MM.1S (cell line): ENCODE results near the gene MINDY4.

ENCODE experiments used
- DNase-seq: peaks from one replicate; pipeline ENCODE4 v3.0.0-alpha.2; 2015
- H2AFZ ChIP-seq: fragments of 300-600 bp; sonication (generic); 2 replicates; pipeline ENCODE4 v1.6.0; 2016; ENCODE audit warnings: antibody characterized with exemption, low read length
- H3F3A ChIP-seq: fragments of 300-600 bp; sonication (generic); 2 replicates; pipeline ENCODE4 v1.6.1; 2016; ENCODE audit warnings: mild to moderate bottlenecking, antibody characterized with exemption, low read length, moderate library complexity, mixed read lengths; ENCODE audit not compliant: insufficient read depth
- H3K27ac ChIP-seq: fragments of 300-600 bp; sonication (generic); 2 replicates; pipeline ENCODE4 v1.5.1; 2016; ENCODE audit warnings: mild to moderate bottlenecking, low read length
- H3K27me3 ChIP-seq: fragments of 300-600 bp; sonication (generic); replicated peaks from 2 replicates; pipeline ENCODE4 v1.6.0; 2016; ENCODE audit warnings: low read length; ENCODE audit not compliant: insufficient read depth
- H3K36me3 ChIP-seq: fragments of 300-600 bp; sonication (generic); replicated peaks from 2 replicates; pipeline ENCODE4 v1.6.1; 2016; ENCODE audit warnings: mild to moderate bottlenecking, low read length, mixed read lengths; ENCODE audit not compliant: insufficient read depth
- H3K4me1 ChIP-seq: fragments of 300-600 bp; sonication (generic); 2 replicates; pipeline ENCODE4 v1.6.1; 2016; ENCODE audit warnings: low read length, mixed read lengths
- H3K4me2 ChIP-seq: fragments of 300-600 bp; sonication (generic); 2 replicates; pipeline ENCODE4 v1.6.0; 2016; ENCODE audit warnings: low read depth, low read length
- H3K4me3 ChIP-seq: fragments of 300-600 bp; sonication (generic); 2 replicates; pipeline ENCODE4 v1.5.1; 2016; ENCODE audit warnings: low read length, mixed read lengths
- H3K79me2 ChIP-seq: fragments of 300-600 bp; sonication (generic); 2 replicates; pipeline ENCODE4 v1.6.1; 2016; ENCODE audit warnings: mixed run types, low read length, mixed read lengths
- H3K9ac ChIP-seq: fragments of 300-600 bp; sonication (generic); 2 replicates; pipeline ENCODE4 v1.6.1; 2016; ENCODE audit warnings: low read length, mixed read lengths
- H3K9me2 ChIP-seq: fragments of 300-600 bp; sonication (generic); replicated peaks from 2 replicates; pipeline ENCODE4 v1.6.1; 2016; ENCODE audit warnings: mild to moderate bottlenecking, low read length, mixed read lengths; ENCODE audit not compliant: insufficient read depth
- H3K9me3 ChIP-seq: fragments of 300-600 bp; sonication (generic); replicated peaks from 2 replicates; pipeline ENCODE4 v1.6.1; 2016; ENCODE audit warnings: mild to moderate bottlenecking, low read length, mixed read lengths; ENCODE audit not compliant: insufficient read depth
- H4K20me1 ChIP-seq: fragments of 300-600 bp; sonication (generic); 2 replicates; pipeline ENCODE4 v1.6.1; 2016; ENCODE audit warnings: mild to moderate bottlenecking, low read length, moderate library complexity, mixed read lengths; ENCODE audit not compliant: insufficient read depth
- EZH2 ChIP-seq: fragments of 300-600 bp; sonication (generic); optimal IDR thresholded peaks from 2 replicates; pipeline ENCODE3; 2017; ENCODE audit warnings: low read depth, mild to moderate bottlenecking, antibody characterized with exemption, low read length, mixed read lengths
- EZH2phosphoT487 ChIP-seq: fragments of 300-600 bp; sonication (generic); IDR thresholded peaks from 2 replicates; pipeline ENCODE4 v1.6.1; 2018; ENCODE audit warnings: antibody characterized with exemption, low read length
- TF ChIP-seq, protein P1 (sequence below): fragments of 300-600 bp; sonication (generic); IDR thresholded peaks from 2 replicates; pipeline ENCODE4 v1.5.1; 2016; ENCODE audit warnings: antibody characterized with exemption, low read length, mixed read lengths

Gene MINDY4

GRCh38 chr7:30894866-30895605 is 123.8 kb downstream of the MINDY4 start:
- Histone ChIP-seq H3K36me3 (no peaks in the 10 kb centered on the region), H3K9ac (no peak overlapping the region), H3K27ac (no peak overlapping the region), H3K79me2 (no peaks in the 10 kb centered on the region), H2AFZ (no peak overlapping the region), H3F3A (no peaks in the 10 kb centered on the region), H3K4me3 (no peak overlapping the region), H3K4me2 (no peak overlapping the region), H3K9me3 (no peaks in the 10 kb centered on the region), H3K9me2 (no peaks in the 10 kb centered on the region), H3K27me3 (no peaks in the 10 kb centered on the region), H4K20me1 (no peaks in the 10 kb centered on the region), H3K4me1 (no peaks in the 10 kb centered on the region)
- DNase-seq: no peak
- TF ChIP-seq, protein P1, sequence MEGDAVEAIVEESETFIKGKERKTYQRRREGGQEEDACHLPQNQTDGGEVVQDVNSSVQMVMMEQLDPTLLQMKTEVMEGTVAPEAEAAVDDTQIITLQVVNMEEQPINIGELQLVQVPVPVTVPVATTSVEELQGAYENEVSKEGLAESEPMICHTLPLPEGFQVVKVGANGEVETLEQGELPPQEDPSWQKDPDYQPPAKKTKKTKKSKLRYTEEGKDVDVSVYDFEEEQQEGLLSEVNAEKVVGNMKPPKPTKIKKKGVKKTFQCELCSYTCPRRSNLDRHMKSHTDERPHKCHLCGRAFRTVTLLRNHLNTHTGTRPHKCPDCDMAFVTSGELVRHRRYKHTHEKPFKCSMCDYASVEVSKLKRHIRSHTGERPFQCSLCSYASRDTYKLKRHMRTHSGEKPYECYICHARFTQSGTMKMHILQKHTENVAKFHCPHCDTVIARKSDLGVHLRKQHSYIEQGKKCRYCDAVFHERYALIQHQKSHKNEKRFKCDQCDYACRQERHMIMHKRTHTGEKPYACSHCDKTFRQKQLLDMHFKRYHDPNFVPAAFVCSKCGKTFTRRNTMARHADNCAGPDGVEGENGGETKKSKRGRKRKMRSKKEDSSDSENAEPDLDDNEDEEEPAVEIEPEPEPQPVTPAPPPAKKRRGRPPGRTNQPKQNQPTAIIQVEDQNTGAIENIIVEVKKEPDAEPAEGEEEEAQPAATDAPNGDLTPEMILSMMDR: no peak
- no peak for TF ChIP-seq EZH2
- TF ChIP-seq EZH2phosphoT487: no peak

DNA sequence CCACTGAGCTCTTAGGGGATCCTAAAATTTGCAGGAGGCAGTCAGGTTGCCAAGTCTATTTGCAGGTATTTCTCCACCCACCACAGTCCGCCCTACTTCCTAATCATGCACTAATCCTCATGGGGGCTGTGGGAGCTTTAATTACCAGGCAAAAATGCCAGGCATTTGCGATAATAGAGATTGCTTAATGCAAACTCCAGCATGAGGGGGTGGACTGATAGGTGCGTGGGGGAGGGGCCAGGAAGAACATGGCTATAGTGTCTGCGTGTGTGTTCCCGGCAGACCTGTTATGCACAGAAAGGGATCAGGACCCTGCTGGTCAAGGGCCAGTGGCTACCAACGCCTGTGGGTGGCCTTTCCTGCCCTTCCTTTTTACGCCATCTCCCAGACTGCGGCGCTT is 124.8 kb downstream of the MINDY4 start:
- H3K27ac ChIP-seq: no peak overlapping the region
- TF ChIP-seq EZH2 (no peak), EZH2phosphoT487 (no peak)
- TF ChIP-seq, protein P1: no peak
- no peak overlapping the region for H3K4me2 ChIP-seq
- no peak overlapping the region for H3K4me3 ChIP-seq
- no peaks in the 10 kb centered on the region for H3K27me3 ChIP-seq
- H3K9me2 ChIP-seq: no peaks in the 10 kb centered on the region
- DNase-seq: no peak
- no peaks in the 10 kb centered on the region for H3K79me2 ChIP-seq
- no peaks in the 10 kb centered on the region for H3K36me3 ChIP-seq
- no peaks in the 10 kb centered on the region for H3F3A ChIP-seq
- no peak overlapping the region for H3K9ac ChIP-seq
- no peak overlapping the region for H2AFZ ChIP-seq
- H3K9me3 ChIP-seq: no peaks in the 10 kb centered on the region
- H4K20me1 ChIP-seq: no peaks in the 10 kb centered on the region
- H3K4me1 ChIP-seq: no peaks in the 10 kb centered on the region

DNA sequence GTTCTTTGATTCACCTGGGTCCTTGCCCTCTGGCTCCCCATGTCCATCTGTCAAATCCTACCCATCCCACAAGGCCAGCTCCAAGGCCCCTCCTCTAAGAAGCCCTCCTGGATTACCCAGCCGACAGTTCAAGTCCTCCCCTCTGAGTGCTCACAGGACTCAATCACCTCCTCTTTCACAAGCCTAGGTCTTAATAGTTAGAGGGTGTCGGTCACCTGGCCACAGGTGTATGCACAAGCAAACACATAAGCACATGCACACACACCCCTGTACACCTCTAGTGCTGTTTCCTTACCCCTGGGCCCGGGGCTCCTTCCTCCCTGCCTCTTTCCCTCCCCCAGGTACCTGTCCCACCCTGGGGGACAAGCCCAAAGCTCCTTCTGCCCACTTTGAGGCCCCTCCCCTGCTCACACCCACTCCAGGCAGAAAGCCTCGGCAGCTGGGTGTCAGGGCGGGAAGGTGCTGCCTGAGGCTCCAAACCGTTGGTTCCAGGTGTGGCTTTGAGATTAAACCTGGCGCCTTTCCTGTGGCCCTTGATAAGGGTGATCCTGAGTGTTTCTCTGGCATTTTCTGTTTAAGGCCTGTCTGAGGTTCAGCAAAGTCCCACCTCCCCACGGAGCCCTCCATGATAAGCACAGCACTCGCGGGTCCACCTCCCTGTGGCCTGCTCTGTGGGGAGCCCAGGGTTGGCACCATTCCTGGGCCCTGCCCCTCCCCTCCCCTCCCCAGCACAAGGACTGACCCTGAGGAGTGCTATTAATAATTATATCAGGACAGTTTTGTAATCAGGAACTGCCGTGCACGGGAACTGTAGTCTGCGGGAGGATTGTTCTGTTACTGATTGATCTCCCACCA is 125.8 kb downstream of the MINDY4 start:
- TF ChIP-seq EZH2phosphoT487 (no peak), EZH2 (no peak)
- TF ChIP-seq, protein P1: no peak
- Histone ChIP-seq H3K9me2 (no peaks in the 10 kb centered on the region), H3K36me3 (no peaks in the 10 kb centered on the region), H3K9me3 (no peaks in the 10 kb centered on the region), H3K27ac (no peak overlapping the region), H3K4me2 (no peak overlapping the region), H3K79me2 (no peaks in the 10 kb centered on the region), H3K27me3 (no peaks in the 10 kb centered on the region), H3K4me1 (no peaks in the 10 kb centered on the region), H3K9ac (no peak overlapping the region), H3F3A (no peaks in the 10 kb centered on the region), H3K4me3 (no peak overlapping the region), H2AFZ (no peak overlapping the region), H4K20me1 (no peaks in the 10 kb centered on the region)
- no peak for DNase-seq
